22Rv1 (cell line): ENCODE data around the gene ANXA5.

Source experiments
- ZFX ChIP-seq: fragments of 450-650 bp; IDR thresholded peaks from 2 replicates; pipeline ENCODE4 v1.6.1; 2017; ENCODE audit warnings: antibody characterized with exemption, borderline replicate concordance
- TF ChIP-seq, protein P1 (sequence below): fragments of 450-650 bp; IDR thresholded peaks from 2 replicates; pipeline ENCODE4 v1.5.1; 2017; ENCODE audit warnings: mild to moderate bottlenecking

DNA sequence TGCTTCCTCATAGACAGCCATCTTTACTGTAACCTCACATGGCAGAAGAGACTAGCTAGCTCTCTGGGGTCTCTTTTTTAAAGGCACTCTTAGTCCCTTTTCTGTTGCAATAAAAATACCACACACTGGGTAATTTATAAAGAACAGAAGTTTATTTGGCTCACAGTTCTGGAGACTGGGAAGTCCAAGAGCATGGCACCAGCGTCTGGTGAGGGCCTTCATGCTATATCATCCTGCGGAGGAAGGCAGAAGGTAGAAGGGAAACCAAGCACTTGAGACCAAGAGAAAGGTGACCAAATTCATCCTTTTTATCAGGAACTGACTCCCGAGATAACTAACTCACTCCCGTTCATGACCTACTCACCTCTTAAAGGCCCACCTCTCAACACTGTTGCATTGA is 5.4 kb upstream of the ANXA5 start:
- TF ChIP-seq, protein P1, sequence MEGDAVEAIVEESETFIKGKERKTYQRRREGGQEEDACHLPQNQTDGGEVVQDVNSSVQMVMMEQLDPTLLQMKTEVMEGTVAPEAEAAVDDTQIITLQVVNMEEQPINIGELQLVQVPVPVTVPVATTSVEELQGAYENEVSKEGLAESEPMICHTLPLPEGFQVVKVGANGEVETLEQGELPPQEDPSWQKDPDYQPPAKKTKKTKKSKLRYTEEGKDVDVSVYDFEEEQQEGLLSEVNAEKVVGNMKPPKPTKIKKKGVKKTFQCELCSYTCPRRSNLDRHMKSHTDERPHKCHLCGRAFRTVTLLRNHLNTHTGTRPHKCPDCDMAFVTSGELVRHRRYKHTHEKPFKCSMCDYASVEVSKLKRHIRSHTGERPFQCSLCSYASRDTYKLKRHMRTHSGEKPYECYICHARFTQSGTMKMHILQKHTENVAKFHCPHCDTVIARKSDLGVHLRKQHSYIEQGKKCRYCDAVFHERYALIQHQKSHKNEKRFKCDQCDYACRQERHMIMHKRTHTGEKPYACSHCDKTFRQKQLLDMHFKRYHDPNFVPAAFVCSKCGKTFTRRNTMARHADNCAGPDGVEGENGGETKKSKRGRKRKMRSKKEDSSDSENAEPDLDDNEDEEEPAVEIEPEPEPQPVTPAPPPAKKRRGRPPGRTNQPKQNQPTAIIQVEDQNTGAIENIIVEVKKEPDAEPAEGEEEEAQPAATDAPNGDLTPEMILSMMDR: no peak
- no peak for TF ChIP-seq ZFX
